D721Med (cell line): ENCODE data around the gene FAM76A.

Experiments used
- DNase-seq: peaks from one replicate; pipeline ENCODE4 v3.0.0; 2011; ENCODE audit warnings: low spot score; ENCODE audit not compliant: insufficient read length
- FAIRE-seq: peaks from 2 replicates; lab custom pipeline; 2011; peaks lifted over from hg19 to GRCh38; lab: Jason Lieb, UNC
- CTCF ChIP-seq: IDR thresholded peaks from 2 replicates; pipeline ENCODE4 v1.5.1; 2012; ENCODE audit warnings: mild to moderate bottlenecking, control low read depth; ENCODE audit not compliant: insufficient read depth; ENCODE audit errors: missing control alignments

Gene FAM76A

GRCh38 chr1:27713869-27714513 is 11.8 kb upstream of the FAM76A start:
- TF ChIP-seq CTCF = no peak
- no peak for FAIRE-seq
- DNase-seq = no peak

GRCh38 chr1:27716262-27716895 is 9.4 kb upstream of the FAM76A start:
- DNase-seq = no peak
- FAIRE-seq = no peak
- TF ChIP-seq CTCF = no peak

- no peak for FAIRE-seq
- DNase-seq = no peak
- peak; percentile 30 for TF ChIP-seq CTCF
Measured at GRCh38 chr1:27719286-27720251, 6.2 kb upstream of the FAM76A start.

GRCh38 chr1:27724961-27725373 is 794 bp upstream of the FAM76A start:
- DNase-seq = peak; percentile 61
- FAIRE-seq = no peak
- TF ChIP-seq CTCF = no peak

- DNase-seq = peak; percentile 31
- no peak for TF ChIP-seq CTCF
- FAIRE-seq = no peak
Measured at GRCh38 chr1:27726173-27727044, 648 bp downstream of the FAM76A start.

- DNase-seq (no peak), FAIRE-seq (no peak)
- no peak for TF ChIP-seq CTCF
Measured at GRCh38 chr1:27727126-27727525, 1.4 kb downstream of the FAM76A start.
